ENCODE results near the gene ALOX12. TPM values are rescaled to one million over a fixed set of nuclear protein-coding genes. Genes with fewer than 3 reads are reported as not detected.
A peak's percentile ranks its signal among the peaks of the same experiment; 100 is the strongest.

Gene ALOX12
- total and polyA plus RNA-seq, 2 donors from 2014 or later: not detected

DNA sequence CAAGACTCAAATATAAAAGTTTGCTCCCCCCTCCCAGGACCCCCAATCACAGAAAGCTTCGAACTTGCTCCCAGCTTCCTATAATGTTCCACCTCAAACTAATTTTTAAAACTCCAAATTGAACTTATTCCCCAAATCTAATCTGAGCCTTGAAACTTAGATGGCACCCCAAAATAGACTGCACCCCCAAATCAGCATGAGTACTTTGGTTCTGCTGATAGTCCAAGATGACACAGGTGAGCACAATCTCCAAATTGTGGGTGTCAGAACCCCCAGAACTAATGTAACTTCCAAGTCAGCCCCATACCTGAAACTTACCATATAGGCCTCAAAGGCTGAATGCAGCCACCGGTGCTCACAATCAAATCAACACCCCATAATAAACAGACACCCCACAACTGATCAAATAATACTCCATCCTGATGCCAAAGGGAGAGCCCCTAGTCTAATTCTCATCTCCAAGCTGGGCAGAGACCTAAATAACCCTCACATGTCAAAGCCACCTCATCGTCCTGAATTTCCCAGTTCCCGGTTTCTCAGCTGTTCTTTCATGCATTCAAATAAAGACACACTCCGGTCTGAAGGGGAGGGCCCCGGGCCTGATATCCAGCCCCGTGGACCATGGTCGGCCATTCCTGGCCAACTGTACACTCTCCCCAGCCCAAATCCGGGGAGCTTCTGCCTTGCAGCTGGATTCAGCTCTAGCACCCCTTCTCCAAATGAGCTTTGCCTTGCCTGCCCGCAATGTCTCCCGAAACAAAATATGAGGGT is 25.2 kb downstream of the ALOX12 start:
- H3K9ac ChIP-seq (ENCODE audit: low read length in 3 of 3): peak overlapping the region in 2 of 3 donors; percentile 44 to 72

DNA sequence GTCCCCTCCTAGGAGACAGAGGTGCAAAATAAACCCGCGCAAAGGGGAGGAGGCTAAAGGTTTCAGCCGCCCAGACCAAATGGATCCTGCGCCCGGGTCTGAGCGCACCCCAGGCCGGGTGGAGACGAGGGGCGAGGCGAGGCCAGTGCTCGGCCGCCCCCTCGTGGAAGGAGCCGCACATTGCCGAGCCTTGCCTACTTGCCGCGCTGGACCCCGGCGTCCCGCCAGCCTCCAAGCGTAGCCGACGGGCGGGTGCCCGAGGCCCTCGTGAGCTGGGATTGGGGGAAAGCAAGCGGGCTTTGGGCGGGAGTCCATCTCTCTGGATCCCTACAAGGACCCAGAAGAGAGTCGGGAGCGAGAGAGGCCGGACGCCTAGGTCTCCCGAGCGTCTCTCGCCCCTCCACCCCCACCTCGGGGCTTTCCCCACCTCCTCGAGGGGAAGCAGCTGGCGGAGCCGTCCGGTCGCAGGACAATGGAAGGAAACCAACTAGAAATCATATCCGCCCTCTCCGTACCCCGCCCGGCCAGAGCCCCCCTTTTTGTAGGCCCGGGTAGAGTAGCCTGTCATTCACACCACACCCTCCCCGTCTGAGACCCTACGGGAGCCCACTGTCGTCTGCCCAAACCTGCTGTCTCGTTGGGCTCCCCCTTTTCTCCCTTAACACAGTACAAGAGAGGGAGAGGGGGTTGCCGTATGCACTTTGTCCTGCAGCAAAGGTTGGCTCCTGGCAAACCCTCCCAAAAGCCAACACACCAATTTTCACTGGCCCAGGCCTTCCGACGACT is 26.3 kb downstream of the ALOX12 start:
- intact Hi-C loops (cut with DNase I): no loop called here
- no peak for FAIRE-seq
- DNase-seq: peak; percentile 74 to 92 (median 82)

More for the DNA sequence above, 25.2 kb downstream of the ALOX12 start:
- peaks cover 10% of the 10 kb centered on the region for H3K27me3 ChIP-seq (ENCODE audit: control insufficient read depth, insufficient read depth, low read length)
- H3K9me3 ChIP-seq (ENCODE audit: control insufficient read depth in 2 of 3, insufficient read depth in 1 of 3, low read length in 3 of 3): no peaks in the 10 kb centered on the region
- intact Hi-C loops (cut with DNase I): no loop called here
- DNase-seq (peak in 1 of 5 donors; percentile 53), FAIRE-seq (no peak)
- peak overlapping the region in 1 of 3 donors; percentile 58 for H3K4me3 ChIP-seq (ENCODE audit: low read length in 3 of 3)
- peak overlapping the region; percentile 60 to 80 for H3K27ac ChIP-seq (ENCODE audit: low read depth in 2 of 2, low read length in 2 of 2)
- TF ChIP-seq, protein P1, sequence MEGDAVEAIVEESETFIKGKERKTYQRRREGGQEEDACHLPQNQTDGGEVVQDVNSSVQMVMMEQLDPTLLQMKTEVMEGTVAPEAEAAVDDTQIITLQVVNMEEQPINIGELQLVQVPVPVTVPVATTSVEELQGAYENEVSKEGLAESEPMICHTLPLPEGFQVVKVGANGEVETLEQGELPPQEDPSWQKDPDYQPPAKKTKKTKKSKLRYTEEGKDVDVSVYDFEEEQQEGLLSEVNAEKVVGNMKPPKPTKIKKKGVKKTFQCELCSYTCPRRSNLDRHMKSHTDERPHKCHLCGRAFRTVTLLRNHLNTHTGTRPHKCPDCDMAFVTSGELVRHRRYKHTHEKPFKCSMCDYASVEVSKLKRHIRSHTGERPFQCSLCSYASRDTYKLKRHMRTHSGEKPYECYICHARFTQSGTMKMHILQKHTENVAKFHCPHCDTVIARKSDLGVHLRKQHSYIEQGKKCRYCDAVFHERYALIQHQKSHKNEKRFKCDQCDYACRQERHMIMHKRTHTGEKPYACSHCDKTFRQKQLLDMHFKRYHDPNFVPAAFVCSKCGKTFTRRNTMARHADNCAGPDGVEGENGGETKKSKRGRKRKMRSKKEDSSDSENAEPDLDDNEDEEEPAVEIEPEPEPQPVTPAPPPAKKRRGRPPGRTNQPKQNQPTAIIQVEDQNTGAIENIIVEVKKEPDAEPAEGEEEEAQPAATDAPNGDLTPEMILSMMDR (IDR thresholded peaks at IDR 0.05; ENCODE audit: borderline replicate concordance, extremely low read depth, insufficient read depth): no peak
- peaks cover 0 to 9% (median 7%) of the 10 kb centered on the region in 3 donors for H3K4me1 ChIP-seq (ENCODE audit: control insufficient read depth in 2 of 3, insufficient read depth in 2 of 3, low read depth in 1 of 3, low read length in 3 of 3)
- no peaks in the 10 kb centered on the region for H3K36me3 ChIP-seq (ENCODE audit: control insufficient read depth in 2 of 3, insufficient read depth in 3 of 3, low read length in 3 of 3)

DNA sequence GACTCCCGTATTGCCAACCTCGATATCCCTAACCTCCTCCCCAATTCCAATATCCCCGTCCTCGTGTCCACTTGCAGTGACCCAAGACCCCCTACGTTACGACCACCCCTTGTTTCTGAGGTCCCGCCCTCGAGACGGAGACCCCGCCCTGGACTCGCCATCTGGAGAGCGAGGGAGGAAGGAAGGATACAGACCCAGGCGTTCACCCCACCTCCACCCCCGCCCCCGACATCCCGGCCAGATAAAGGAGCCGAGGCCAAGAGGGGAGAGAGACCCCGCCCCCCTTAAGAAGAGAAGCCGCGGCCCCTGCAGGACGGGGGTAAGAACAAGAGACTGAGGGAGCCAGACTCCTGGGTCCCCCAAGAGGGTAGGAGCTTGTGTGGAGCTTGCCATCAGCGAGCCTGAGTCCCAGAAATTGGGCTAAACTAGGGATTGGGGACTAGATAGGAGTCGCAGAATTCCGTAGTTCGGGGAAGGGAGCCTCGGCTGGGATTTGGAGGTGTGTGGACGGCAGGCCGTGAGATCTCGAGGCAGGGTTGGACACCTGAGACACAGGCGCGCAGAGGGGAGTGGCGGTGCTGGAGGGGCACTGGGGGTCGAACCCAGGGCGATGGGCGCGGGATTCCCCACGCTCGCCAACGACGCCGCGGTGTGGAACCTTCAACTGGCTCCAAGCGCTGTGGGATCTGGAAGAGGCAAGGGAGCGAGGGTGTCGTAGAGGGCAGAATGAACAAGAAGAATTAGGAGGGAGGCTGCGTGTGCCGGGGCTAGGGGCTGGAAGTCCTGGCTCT is 27.1 kb downstream of the ALOX12 start, which contains the start of gene BCL6B:
TSS of gene BCL6B (plus strand) at position 270 of the 791 bp plus-strand sequence. CDS start 622 bp downstream, outside the sequence.
- Histone ChIP-seq H3K9ac (ENCODE audit: low read length in 3 of 3) (peak within 1 kb of the TSS in 2 of 3 donors; percentile 44 to 72), H3K27me3 (ENCODE audit: control insufficient read depth, insufficient read depth, low read length) (peaks cover 10% of the 10 kb centered on the region), H3K27ac (ENCODE audit: low read depth in 2 of 2, low read length in 2 of 2) (peak within 1 kb of the TSS; percentile 87 to 90), H3K4me1 (ENCODE audit: control insufficient read depth in 2 of 3, insufficient read depth in 2 of 3, low read depth in 1 of 3, low read length in 3 of 3) (peaks cover 0 to 7% (median 7%) of the 10 kb centered on the region in 3 donors), H3K36me3 (ENCODE audit: control insufficient read depth in 2 of 3, insufficient read depth in 3 of 3, low read length in 3 of 3) (no peaks in the 10 kb centered on the region), H3K4me3 (ENCODE audit: low read length in 3 of 3) (peak within 1 kb of the TSS; percentile 28 to 58 (median 46)), H3K9me3 (ENCODE audit: control insufficient read depth in 2 of 3, insufficient read depth in 1 of 3, low read length in 3 of 3) (no peaks in the 10 kb centered on the region)
- FAIRE-seq (no peak), DNase-seq (peak in 2 of 5 donors; percentile 12 to 42)
- intact Hi-C loops (cut with DNase I): no loop called here
- TF ChIP-seq, protein P1 (IDR thresholded peaks at IDR 0.05; ENCODE audit: borderline replicate concordance, extremely low read depth, insufficient read depth): no peak

More for the DNA sequence above, 26.3 kb downstream of the ALOX12 start:
- peaks cover 10% of the 10 kb centered on the region for H3K27me3 ChIP-seq (ENCODE audit: control insufficient read depth, insufficient read depth, low read length)
- H3K4me1 ChIP-seq (ENCODE audit: control insufficient read depth in 2 of 3, insufficient read depth in 2 of 3, low read depth in 1 of 3, low read length in 3 of 3): peaks cover 0 to 7% (median 7%) of the 10 kb centered on the region in 3 donors
- peak overlapping the region in 2 of 3 donors; percentile 44 to 72 for H3K9ac ChIP-seq (ENCODE audit: low read length in 3 of 3)
- no peaks in the 10 kb centered on the region for H3K9me3 ChIP-seq (ENCODE audit: control insufficient read depth in 2 of 3, insufficient read depth in 1 of 3, low read length in 3 of 3)
- TF ChIP-seq, protein P1 (IDR thresholded peaks at IDR 0.05; ENCODE audit: borderline replicate concordance, extremely low read depth, insufficient read depth): peak; percentile 86
- no peaks in the 10 kb centered on the region for H3K36me3 ChIP-seq (ENCODE audit: control insufficient read depth in 2 of 3, insufficient read depth in 3 of 3, low read length in 3 of 3)
- peak overlapping the region; percentile 87 to 90 for H3K27ac ChIP-seq (ENCODE audit: low read depth in 2 of 2, low read length in 2 of 2)
- H3K4me3 ChIP-seq (ENCODE audit: low read length in 3 of 3): peak overlapping the region in 2 of 3 donors; percentile 23 to 58

All from kidney (tissue), 14 donors.